GM19238 (cell line): ENCODE data around the gene CCDC141.

Source experiments
- DNase-seq: peaks from one replicate; pipeline ENCODE4 v3.0.0; 2011; ENCODE audit warnings: low spot score; ENCODE audit not compliant: insufficient read length

The CCDC141 gene

DNA sequence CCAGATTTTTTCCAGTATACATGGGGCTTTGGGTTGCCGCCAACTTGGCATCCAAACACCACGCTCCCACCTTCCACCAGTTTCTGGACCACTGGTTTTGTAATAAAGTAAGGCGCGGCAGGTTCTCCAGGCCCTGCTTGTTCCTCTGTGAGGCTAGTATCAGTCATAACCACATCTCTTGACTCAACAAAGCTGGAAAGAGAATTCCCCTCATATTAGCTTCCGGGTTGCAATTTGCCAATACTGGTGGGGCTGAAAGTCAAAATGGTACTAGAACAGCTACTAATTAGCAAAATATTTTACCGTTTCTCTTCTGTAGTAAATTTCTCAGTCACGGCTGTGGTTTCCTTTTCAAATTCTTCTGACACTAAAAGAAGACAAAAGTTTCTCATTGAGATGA lies 267.7 kb downstream of the CCDC141 start:
- no peak for DNase-seq
